ENCODE measurements around the gene INTS1.

The INTS1 gene

DNA sequence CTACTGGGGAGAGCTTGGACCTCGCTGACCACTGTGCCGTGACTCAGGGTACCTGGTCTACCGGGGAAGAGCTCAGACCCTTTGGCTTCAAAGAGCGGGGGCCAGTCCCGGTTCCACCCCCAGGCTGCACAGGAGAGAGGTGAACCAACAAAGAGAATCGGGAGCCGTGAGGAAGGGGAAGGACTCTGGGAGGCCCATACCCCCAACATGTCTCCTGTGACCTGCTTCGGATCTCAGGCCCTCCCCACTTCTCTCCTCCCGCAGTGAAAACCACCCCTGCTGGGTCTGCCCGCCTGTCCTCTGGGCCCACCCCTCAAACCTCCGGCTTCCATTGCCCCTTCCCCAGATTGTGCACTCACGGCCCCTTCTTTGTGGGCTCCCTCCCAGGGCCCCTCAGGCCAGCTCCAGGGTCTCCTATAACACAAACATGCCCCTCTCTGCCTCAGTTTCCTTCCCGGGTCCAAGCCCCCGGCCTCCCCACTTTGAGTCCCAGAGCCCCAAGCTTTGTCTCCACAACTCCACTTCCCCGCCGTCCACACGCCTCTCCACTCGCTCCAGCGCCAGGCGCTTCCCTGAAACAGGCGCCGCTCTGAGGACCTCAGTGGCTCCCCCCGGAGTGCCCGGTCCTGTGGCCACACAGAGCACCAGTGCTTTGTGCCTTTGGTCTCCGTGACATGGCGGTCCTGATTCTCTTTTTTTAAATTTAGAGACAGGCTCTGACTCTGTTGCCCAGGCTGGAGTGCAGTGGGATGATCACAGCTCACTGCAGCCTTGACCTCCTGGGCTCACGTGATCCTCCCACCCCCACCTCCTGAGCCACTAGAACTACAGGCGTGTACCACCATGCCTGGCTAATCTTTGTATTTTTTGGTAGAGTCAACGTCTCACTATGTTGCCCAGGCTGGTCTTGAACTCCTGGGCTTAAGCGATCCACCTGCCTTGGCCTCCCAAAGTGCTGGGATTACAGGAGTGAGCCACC lies 7.5 kb upstream of the INTS1 start:
- Histone ChIP-seq H3K9ac (ENCODE audit: low read length) (no peak overlapping the region), H3K27ac (ENCODE audit: low read depth, low read length) (no peak overlapping the region), H3K4me3 (ENCODE audit: low read depth in 1 of 2, low read length in 2 of 2) (no peak overlapping the region), H3K4me1 (ENCODE audit: insufficient read depth, low read length) (no peaks in the 10 kb centered on the region), H3K27me3 (ENCODE audit: control insufficient read depth in 1 of 2, insufficient read depth in 2 of 2, low read length in 2 of 2) (peaks cover 0 to 13% of the 10 kb centered on the region in 2 donors), H3K36me3 (ENCODE audit: insufficient read depth, low read length) (no peaks in the 10 kb centered on the region), H3K9me3 (ENCODE audit: low read length) (no peaks in the 10 kb centered on the region)

DNA sequence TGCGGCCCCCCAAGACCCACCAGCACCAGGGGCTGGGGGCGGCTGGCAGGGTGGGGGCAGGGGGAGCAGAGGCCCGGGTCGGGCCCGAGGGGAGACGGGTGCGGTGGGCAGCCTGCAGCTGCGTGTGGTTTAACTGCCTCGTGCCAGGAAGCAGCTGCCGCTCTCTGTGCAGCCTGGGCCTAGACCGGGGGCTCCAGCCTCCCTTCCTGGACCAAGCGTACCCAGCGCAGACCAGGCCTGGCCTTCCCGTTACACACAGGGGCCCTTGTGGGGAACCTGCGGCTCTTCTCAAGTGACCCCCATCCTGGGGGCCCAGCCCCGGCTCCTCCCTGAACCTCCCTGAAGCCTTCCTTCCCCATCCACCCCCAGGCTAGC lies 6.6 kb upstream of the INTS1 start:
- Histone ChIP-seq H3K9me3 (ENCODE audit: low read length) (no peaks in the 10 kb centered on the region), H3K27ac (ENCODE audit: low read depth, low read length) (no peak overlapping the region), H3K36me3 (ENCODE audit: insufficient read depth, low read length) (no peaks in the 10 kb centered on the region), H3K4me3 (ENCODE audit: low read depth in 1 of 2, low read length in 2 of 2) (no peak overlapping the region), H3K4me1 (ENCODE audit: insufficient read depth, low read length) (no peaks in the 10 kb centered on the region), H3K9ac (ENCODE audit: low read length) (no peak overlapping the region), H3K27me3 (ENCODE audit: control insufficient read depth in 1 of 2, insufficient read depth in 2 of 2, low read length in 2 of 2) (peaks cover 0 to 13% of the 10 kb centered on the region in 2 donors)

DNA sequence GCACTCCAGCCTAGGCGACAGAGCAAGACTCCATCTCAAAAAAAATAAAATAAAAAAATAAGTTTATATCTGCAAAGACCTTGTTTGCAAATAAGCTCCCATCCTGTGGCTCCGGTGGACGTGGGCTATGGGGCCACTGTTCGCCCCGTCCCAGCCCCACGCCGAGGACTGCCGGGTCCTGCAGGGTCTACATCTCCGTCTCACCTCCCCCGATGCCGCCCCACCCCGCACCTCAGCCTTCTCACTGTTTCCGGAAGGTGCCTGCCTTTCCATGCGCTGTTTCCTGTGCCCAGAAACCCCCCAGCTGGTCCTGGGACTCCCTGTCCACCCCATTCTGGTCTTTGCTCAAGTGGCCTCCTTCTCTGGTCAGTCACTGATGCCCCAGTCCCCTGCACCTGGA lies 5.0 kb upstream of the INTS1 start:
- H3K4me1 ChIP-seq (ENCODE audit: insufficient read depth, low read length): no peaks in the 10 kb centered on the region
- peaks cover 0 to 13% of the 10 kb centered on the region in 2 donors for H3K27me3 ChIP-seq (ENCODE audit: control insufficient read depth in 1 of 2, insufficient read depth in 2 of 2, low read length in 2 of 2)
- no peaks in the 10 kb centered on the region for H3K36me3 ChIP-seq (ENCODE audit: insufficient read depth, low read length)
- H3K9me3 ChIP-seq (ENCODE audit: low read length): no peaks in the 10 kb centered on the region
- H3K4me3 ChIP-seq (ENCODE audit: low read depth in 1 of 2, low read length in 2 of 2): no peak overlapping the region
- H3K9ac ChIP-seq (ENCODE audit: low read length): no peak overlapping the region
- no peak overlapping the region for H3K27ac ChIP-seq (ENCODE audit: low read depth, low read length)

DNA sequence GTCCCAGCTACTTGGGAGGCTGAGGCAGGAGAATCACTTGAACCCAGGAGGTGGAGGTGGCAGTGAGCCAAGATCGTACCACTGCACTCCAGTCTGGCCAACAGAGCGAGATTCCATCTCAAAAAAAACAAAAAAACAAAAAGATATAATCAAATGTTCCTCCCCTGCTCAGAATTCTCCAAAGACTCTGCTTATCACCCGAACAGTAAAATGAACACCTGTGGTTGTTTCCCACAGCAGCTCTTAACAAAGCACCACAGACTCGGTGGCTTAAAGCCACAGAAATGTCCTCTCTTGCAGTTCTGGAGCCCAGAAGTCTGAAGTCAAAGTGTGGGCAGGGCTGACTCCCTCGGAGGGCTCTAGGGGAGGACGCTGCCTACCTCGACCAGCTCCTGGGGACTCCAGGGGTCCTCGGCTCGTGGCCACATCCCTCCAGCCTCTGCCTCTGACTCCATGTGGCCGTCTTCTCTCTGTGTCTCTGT lies 4.1 kb upstream of the INTS1 start:
- Histone ChIP-seq H3K27me3 (ENCODE audit: control insufficient read depth in 1 of 2, insufficient read depth in 2 of 2, low read length in 2 of 2) (peaks cover 0 to 8% of the 10 kb centered on the region in 2 donors), H3K9ac (ENCODE audit: low read length) (no peak overlapping the region), H3K4me1 (ENCODE audit: insufficient read depth, low read length) (peaks cover 2% of the 10 kb centered on the region), H3K4me3 (ENCODE audit: low read depth in 1 of 2, low read length in 2 of 2) (no peak overlapping the region), H3K9me3 (ENCODE audit: low read length) (no peaks in the 10 kb centered on the region), H3K27ac (ENCODE audit: low read depth, low read length) (no peak overlapping the region), H3K36me3 (ENCODE audit: insufficient read depth, low read length) (no peaks in the 10 kb centered on the region)

DNA sequence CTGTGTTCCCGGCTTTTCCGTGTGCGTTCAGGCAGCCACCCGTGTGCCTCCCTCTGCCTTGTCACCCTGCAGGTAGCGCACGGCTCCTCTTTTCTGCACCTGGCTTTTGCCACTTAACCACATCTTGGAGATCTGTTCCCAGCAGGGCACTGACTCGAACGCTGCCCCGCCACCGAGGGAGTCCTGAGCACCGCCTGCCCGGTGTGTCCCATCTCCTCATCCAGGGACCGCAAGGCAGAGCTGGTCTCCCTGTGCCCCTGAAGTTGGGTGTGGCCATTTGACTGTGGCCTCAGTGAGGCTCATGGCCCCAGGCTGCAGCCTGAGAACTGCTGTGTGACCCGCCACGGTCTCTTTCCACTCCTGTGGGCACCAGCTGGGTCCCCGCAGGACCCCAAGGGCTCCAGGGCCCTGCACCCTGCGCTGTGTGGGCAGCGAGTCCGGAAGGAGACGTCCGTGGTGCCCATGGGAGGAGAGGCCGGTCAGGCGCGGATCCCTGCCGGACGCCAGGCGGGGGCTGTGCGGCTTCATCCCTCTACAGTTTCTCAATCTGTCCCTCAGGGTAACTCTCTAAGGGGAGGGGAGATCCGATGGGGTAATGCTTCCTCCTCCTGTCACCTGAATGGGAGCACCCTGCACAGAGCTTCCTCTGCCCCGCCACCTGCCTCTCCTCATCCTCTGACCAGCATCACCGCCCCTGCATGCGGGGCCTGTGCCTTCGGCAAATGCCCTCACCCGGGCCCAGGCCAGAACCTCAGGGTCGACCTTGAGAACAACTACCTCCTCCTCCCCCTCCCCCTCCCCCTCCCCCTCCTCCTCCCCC lies 1.8 kb upstream of the INTS1 start:
- H3K9ac ChIP-seq (ENCODE audit: low read length): no peak overlapping the region
- H3K9me3 ChIP-seq (ENCODE audit: low read length): no peaks in the 10 kb centered on the region
- no peak overlapping the region for H3K27ac ChIP-seq (ENCODE audit: low read depth, low read length)
- H3K27me3 ChIP-seq (ENCODE audit: control insufficient read depth in 1 of 2, insufficient read depth in 2 of 2, low read length in 2 of 2): no peaks in the 10 kb centered on the region
- peaks cover 16% of the 10 kb centered on the region for H3K36me3 ChIP-seq (ENCODE audit: insufficient read depth, low read length)
- H3K4me3 ChIP-seq (ENCODE audit: low read depth in 1 of 2, low read length in 2 of 2): no peak overlapping the region
- peaks cover 20% of the 10 kb centered on the region for H3K4me1 ChIP-seq (ENCODE audit: insufficient read depth, low read length)

DNA sequence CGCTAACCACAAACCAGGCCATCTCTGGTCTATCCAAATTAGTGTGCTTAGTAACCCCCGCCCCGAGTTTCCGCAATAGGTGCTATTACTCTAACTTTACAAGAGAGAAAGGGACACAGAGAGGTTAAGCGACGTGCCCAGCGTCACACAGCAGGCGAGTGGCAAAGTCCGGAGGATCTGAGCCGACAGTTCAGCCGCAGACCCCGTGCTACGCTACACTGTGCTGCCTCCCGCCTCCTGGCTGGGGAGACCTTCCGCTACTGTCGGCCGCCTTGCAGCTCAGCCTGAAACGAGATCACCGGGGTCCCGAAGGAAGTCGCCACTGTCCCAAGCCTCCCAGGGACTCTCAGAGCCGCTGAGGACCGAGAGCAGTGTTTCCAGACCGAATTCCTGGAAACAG lies 799 bp downstream of the INTS1 start:
- Histone ChIP-seq H3K9me3 (ENCODE audit: low read length) (no peaks in the 10 kb centered on the region), H3K4me3 (ENCODE audit: low read depth in 1 of 2, low read length in 2 of 2) (peak overlapping the region; percentile 73 to 90), H3K4me1 (ENCODE audit: insufficient read depth, low read length) (peaks cover 20% of the 10 kb centered on the region), H3K27ac (ENCODE audit: low read depth, low read length) (no peak overlapping the region), H3K9ac (ENCODE audit: low read length) (peak overlapping the region; percentile 27), H3K27me3 (ENCODE audit: control insufficient read depth in 1 of 2, insufficient read depth in 2 of 2, low read length in 2 of 2) (no peaks in the 10 kb centered on the region), H3K36me3 (ENCODE audit: insufficient read depth, low read length) (peaks cover 30% of the 10 kb centered on the region)

DNA sequence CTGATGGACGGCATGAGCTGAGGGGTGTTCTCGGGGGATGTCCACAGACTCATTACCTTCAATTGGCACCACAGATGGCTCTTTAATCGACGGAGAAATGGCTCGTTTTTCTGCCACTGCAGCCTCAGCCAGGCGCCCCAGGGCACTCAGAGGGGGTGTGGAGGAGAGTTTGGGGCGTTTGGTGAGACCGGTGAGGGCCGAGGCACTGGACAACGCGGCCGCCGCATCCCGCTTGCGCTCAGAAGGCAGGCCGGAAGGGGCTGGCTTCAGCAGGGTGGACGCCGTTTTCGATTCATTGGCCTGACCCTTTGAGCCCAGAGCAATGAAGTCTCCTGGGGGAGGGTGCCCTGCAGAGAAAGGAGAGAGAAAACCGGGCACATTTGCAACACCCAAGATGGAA lies 1.3 kb downstream of the INTS1 start:
- peaks cover 20% of the 10 kb centered on the region for H3K4me1 ChIP-seq (ENCODE audit: insufficient read depth, low read length)
- H3K36me3 ChIP-seq (ENCODE audit: insufficient read depth, low read length): peaks cover 34% of the 10 kb centered on the region
- H3K9ac ChIP-seq (ENCODE audit: low read length): peak overlapping the region; percentile 27
- no peaks in the 10 kb centered on the region for H3K9me3 ChIP-seq (ENCODE audit: low read length)
- peak overlapping the region in 1 of 2 donors; percentile 90 for H3K4me3 ChIP-seq (ENCODE audit: low read depth in 1 of 2, low read length in 2 of 2)
- H3K27me3 ChIP-seq (ENCODE audit: control insufficient read depth in 1 of 2, insufficient read depth in 2 of 2, low read length in 2 of 2): no peaks in the 10 kb centered on the region
- H3K27ac ChIP-seq (ENCODE audit: low read depth, low read length): no peak overlapping the region

DNA sequence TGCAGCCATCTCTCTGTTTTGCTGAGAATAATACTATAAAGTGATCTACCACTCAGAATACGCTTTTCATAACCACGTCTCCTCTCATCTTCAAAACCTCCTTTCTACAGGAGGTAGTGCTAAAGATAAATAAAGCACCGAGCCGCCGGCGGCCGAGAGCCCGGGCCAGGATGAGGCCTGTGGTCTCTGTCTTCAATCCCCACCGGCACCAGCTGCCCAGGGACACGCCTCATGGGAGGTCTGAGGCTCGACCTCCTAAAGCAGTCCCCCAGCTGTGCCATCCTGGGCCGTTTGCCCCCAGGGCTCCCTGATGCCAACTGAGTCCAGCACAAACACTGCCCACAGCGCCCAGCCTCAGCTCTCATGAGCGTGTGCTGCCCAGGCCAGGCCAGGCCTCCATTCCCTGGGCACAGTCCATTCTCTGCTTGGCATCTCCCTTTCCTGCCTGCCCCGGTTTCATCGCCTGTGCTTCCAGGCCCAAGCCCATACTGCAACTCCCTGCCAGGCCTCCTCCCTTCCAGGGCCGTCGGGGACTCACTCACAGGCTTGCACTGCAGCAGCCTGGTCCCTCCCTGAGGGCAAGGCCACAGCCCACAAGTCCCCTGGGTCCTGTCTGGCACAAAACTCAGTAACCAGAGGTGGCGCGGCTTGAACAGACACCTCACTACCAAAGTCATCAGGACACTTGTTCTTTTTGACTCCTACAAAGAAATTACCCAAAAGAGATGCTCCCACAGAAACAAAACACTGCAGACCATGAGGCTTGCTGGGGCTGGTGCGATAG lies 2.5 kb downstream of the INTS1 start:
- peaks cover 20% of the 10 kb centered on the region for H3K4me1 ChIP-seq (ENCODE audit: insufficient read depth, low read length)
- no peak overlapping the region for H3K27ac ChIP-seq (ENCODE audit: low read depth, low read length)
- peaks cover 38% of the 10 kb centered on the region for H3K36me3 ChIP-seq (ENCODE audit: insufficient read depth, low read length)
- no peaks in the 10 kb centered on the region for H3K9me3 ChIP-seq (ENCODE audit: low read length)
- no peak overlapping the region for H3K9ac ChIP-seq (ENCODE audit: low read length)
- H3K4me3 ChIP-seq (ENCODE audit: low read depth in 1 of 2, low read length in 2 of 2): no peak overlapping the region
- no peaks in the 10 kb centered on the region for H3K27me3 ChIP-seq (ENCODE audit: control insufficient read depth in 1 of 2, insufficient read depth in 2 of 2, low read length in 2 of 2)

DNA sequence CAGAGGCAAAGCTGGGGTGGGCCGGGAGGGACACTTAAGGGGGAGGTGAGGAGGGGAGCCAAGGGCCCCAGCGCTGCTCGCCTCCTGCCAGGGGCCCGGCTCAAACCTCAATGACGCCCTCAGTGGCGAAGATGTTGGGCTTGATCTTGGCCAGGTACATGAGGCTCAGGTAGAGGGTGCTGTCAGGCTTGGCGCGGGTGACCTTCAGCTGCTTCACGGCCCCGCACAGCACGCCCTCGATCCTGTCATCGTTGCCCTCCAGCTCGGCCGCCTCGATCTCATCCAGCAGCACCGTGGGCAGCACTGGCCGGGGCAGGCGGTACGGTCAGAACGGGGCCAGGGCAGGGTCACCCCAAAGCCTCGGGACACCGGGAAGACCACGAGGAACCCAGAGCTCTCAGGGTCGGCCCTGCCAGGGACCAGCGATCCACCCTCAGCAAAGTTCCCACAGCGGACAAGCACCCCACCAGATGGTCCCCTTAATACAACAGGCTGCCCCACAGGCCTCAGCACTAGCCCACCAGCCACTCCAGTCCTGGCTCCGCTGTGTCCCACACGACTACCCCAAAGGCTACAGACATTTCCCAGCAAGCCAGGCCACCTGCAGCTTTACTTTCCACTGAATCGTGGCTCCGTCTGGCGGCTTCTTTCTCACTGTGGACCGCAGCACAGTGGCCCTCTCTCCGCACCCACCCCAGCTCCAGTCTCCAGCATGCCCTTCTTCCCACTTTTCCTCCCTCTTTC lies 4.0 kb downstream of the INTS1 start:
- Histone ChIP-seq H3K9me3 (ENCODE audit: low read length) (no peaks in the 10 kb centered on the region), H3K4me3 (ENCODE audit: low read depth in 1 of 2, low read length in 2 of 2) (no peak overlapping the region), H3K36me3 (ENCODE audit: insufficient read depth, low read length) (peaks cover 38% of the 10 kb centered on the region), H3K27me3 (ENCODE audit: control insufficient read depth in 1 of 2, insufficient read depth in 2 of 2, low read length in 2 of 2) (no peaks in the 10 kb centered on the region), H3K9ac (ENCODE audit: low read length) (no peak overlapping the region), H3K4me1 (ENCODE audit: insufficient read depth, low read length) (peaks cover 20% of the 10 kb centered on the region), H3K27ac (ENCODE audit: low read depth, low read length) (no peak overlapping the region)

DNA sequence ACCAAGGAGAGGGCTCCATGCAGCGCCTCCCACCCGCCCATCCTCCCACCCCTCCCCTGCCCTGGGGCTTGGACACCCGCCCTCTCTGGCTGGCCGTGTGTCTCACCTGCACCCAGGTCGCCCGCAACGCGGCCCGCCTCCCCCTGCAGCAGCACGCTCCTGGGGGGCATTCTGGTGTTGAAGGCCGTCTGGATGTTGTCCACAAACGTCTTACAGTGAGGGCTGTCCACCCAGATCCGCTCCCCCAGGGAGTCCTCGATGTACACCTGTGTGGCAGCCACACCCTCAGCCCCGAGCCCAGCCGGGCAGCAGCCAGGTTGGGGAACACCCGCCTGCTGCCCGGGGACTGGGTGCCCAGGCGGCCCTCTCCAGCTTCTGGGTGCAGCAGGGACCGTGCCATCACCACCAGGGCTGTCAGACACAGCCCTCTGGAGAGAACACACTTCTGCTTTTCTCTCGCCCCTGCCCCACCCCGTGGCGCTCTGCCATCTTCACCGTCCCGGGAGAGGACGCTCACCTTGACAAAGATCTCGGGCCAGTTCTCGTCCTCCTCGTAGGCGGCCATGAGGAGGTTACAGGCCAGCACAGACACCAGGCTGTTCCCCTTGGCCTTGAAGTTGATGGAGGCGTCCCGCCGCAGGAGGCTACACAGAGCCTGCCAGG lies 4.7 kb downstream of the INTS1 start:
- Histone ChIP-seq H3K36me3 (ENCODE audit: insufficient read depth, low read length) (peaks cover 38% of the 10 kb centered on the region), H3K9ac (ENCODE audit: low read length) (no peak overlapping the region), H3K4me1 (ENCODE audit: insufficient read depth, low read length) (peaks cover 20% of the 10 kb centered on the region), H3K27ac (ENCODE audit: low read depth, low read length) (no peak overlapping the region), H3K4me3 (ENCODE audit: low read depth in 1 of 2, low read length in 2 of 2) (no peak overlapping the region), H3K9me3 (ENCODE audit: low read length) (no peaks in the 10 kb centered on the region), H3K27me3 (ENCODE audit: control insufficient read depth in 1 of 2, insufficient read depth in 2 of 2, low read length in 2 of 2) (no peaks in the 10 kb centered on the region)

Data from muscle layer of colon (tissue), 2 donors.